Smooth muscle cell of trachea (primary cell): Measurements from ENCODE around the gene ATP12A. TPM values are rescaled to one million over a fixed set of nuclear protein-coding genes. Genes with fewer than 3 reads are reported as not detected.

ENCODE experiments used
- total RNA-seq: library from RNA; depleted of rRNA; stranded (reverse); fragments of >200 nt; gene quantifications from 2 replicates; pipeline ENCODE4 v1.2.1, GENCODE V29; 2014

The ATP12A gene
- total RNA-seq = not detected in 2 replicates

GRCh38 chr13:24680258-24680920 is at the start of gene ATP12A:
TSS of gene ATP12A (plus strand) at chr13:24680408. CDS start at chr13:24680744, 336 bp downstream.

Other genes starting within 250 kb of the ATP12A start
- 51.4 and 60.1 TPM in 2 replicates for gene PARP4, start 167.6 kb upstream of the ATP12A start, total RNA-seq
- 0.17 TPM in 1 of 2 replicates, not detected in the other for gene RNF17, start 83.8 kb downstream of the ATP12A start, total RNA-seq